K562 (cell line): ENCODE data around the gene KCTD17. TPM values are rescaled to one million over a fixed set of nuclear protein-coding genes. Genes with fewer than 3 reads are reported as not detected.

Source experiments
- ATAC-seq: fragments of 200-7000 bp; cut with Tn5 transposase; 3 replicates; pipeline ENCODE4 v1.9.1; 2020; ENCODE audit warnings: moderate library complexity
- BruUV-seq: library from RNA; stranded (reverse); fragments of 400-500 nt; replicated peaks from 2 replicates; lab custom pipeline; 2021; lab: Mats Ljungman, UMichigan
- CTCF ChIA-PET: fragments of 300-600 bp; formaldehyde crosslinking; extraction: SDS; loops from one replicate; lab custom pipeline; 2021; ENCODE audit warnings: low intra/inter-chr PET ratio; lab: Yijun Ruan, JAX
- POLR2A ChIA-PET: fragments of 300-600, 350-650 bp; sonication (Branson Sonifier 250); formaldehyde crosslinking; extraction: SDS; loops from one replicate; lab custom pipeline; 2021; ENCODE audit warnings: antibody characterized with exemption, inconsistent platforms; lab: Yijun Ruan, JAX
- DNase-seq, 4 experiments: peaks; one replicate each; pipeline versions ENCODE4 v3.0.0 to v3.0.0-alpha.2; 2011 to 2018; ENCODE audit warnings: low spot score in 3 of 4, mixed read lengths in 3 of 4; ENCODE audit errors: extremely low read depth in 1 of 4
- FAIRE-seq: peaks from 2 replicates; lab custom pipeline; 2011; peaks lifted over from hg19 to GRCh38; lab: Jason Lieb, UNC
- H2AFZ ChIP-seq: 2 replicates; pipeline ENCODE4 v1.6.0; 2011; ENCODE audit warnings: low read depth, low read length, control low read depth, inconsistent platforms
- H3K27ac ChIP-seq: fragments of 200-600 bp; 3 replicates; pipeline ENCODE4 v1.8.0; 2011; ENCODE audit warnings: low read depth, mild to moderate bottlenecking, control low read depth, inconsistent platforms, low read length, moderate library complexity, mixed read lengths; ENCODE audit errors: extremely low read depth
- H3K27me3 ChIP-seq, 2 experiments: fragments of 300-600 bp in 1 of 2; 2 replicates in 1 of 2; 3 replicates in 1 of 2; pipeline versions ENCODE4 v1.6.0 to v1.8.0; 2011; ENCODE audit warnings: inconsistent platforms in 2 of 2, low read length in 2 of 2, mild to moderate bottlenecking in 1 of 2, mixed read lengths in 1 of 2, moderate library complexity in 1 of 2; ENCODE audit not compliant: control insufficient read depth in 2 of 2, insufficient read depth in 2 of 2
- H3K36me3 ChIP-seq: fragments of 300-600 bp; 3 replicates; pipeline ENCODE4 v1.8.0; 2011; ENCODE audit warnings: mild to moderate bottlenecking, low read length, inconsistent platforms; ENCODE audit not compliant: control insufficient read depth, insufficient read depth
- H3K4me1 ChIP-seq, 2 experiments: fragments of 200-600 bp in 1 of 2; replicated peaks in 1 of 2; 2 replicates in 1 of 2; 3 replicates in 1 of 2; pipeline versions ENCODE4 v1.5.1 to v1.8.0; 2011; ENCODE audit warnings: inconsistent platforms in 2 of 2, low read length in 2 of 2, mild to moderate bottlenecking in 1 of 2, mixed read lengths in 1 of 2, moderate library complexity in 1 of 2; ENCODE audit not compliant: control insufficient read depth in 2 of 2, insufficient read depth in 2 of 2
- H3K4me2 ChIP-seq: 2 replicates; pipeline ENCODE4 v1.6.1; 2011; ENCODE audit warnings: low read length, control low read depth, inconsistent platforms, mixed read lengths; ENCODE audit not compliant: insufficient read depth
- H3K4me3 ChIP-seq: fragments of 200-600 bp; sonication (generic), shearing (Covaris generic); 2 replicates; pipeline ENCODE4 v1.5.1; 2016; ENCODE audit warnings: control low read depth, inconsistent platforms
- H3K79me2 ChIP-seq: fragments of 200-600 bp; 3 replicates; pipeline ENCODE4 v1.8.0; 2011; ENCODE audit warnings: low read length, inconsistent platforms; ENCODE audit not compliant: control insufficient read depth, insufficient read depth
- H3K9ac ChIP-seq, 2 experiments: 2 replicates each; pipeline versions ENCODE4 v1.6.0 to v1.6.1; 2011; ENCODE audit warnings: low read depth in 2 of 2, low read length in 2 of 2, control low read depth in 1 of 2, inconsistent platforms in 1 of 2, mild to moderate bottlenecking in 1 of 2, mixed read lengths in 1 of 2; ENCODE audit not compliant: insufficient read depth in 1 of 2
- H3K9me1 ChIP-seq: one replicate; pipeline ENCODE4 v1.6.0; 2011; ENCODE audit warnings: inconsistent platforms, mild to moderate bottlenecking, low read length, moderate library complexity; ENCODE audit not compliant: control insufficient read depth, insufficient read depth
- H3K9me3 ChIP-seq: replicated peaks from 2 replicates; pipeline ENCODE4 v1.5.1; 2011; ENCODE audit warnings: low read depth, low read length, inconsistent platforms; ENCODE audit not compliant: control insufficient read depth, insufficient read depth
- H4K20me1 ChIP-seq: replicated peaks from 2 replicates; pipeline ENCODE4 v1.6.1; 2011; ENCODE audit warnings: low read length, inconsistent platforms, mixed read lengths; ENCODE audit not compliant: control insufficient read depth, insufficient read depth
- E2F3 ChIP-seq: fragments of 250-450 bp; sonication (Bioruptor Pico); IDR thresholded peaks from 2 replicates; pipeline ENCODE4 v1.4.0; 2020; ENCODE audit warnings: mild to moderate bottlenecking
- E2F4 ChIP-seq: sonication (generic); formaldehyde crosslinking; IDR thresholded peaks from 2 replicates; pipeline ENCODE4 v1.8.0; 2022; ENCODE audit warnings: mild to moderate bottlenecking, low read depth, missing genetic modification reagents
- EP400 ChIP-seq: fragments of 450-650 bp; IDR thresholded peaks from 2 replicates; pipeline ENCODE4 v1.6.1; 2017; ENCODE audit warnings: antibody characterized with exemption, mild to moderate bottlenecking, moderate library complexity
- FOXO4 ChIP-seq: fragments of 450-650 bp; formaldehyde crosslinking; IDR thresholded peaks from 2 replicates; pipeline ENCODE4 v1.4.0; 2020; ENCODE audit warnings: mild to moderate bottlenecking, moderate library complexity
- HMG20A ChIP-seq: fragments of 450-650 bp; formaldehyde crosslinking; conservative IDR thresholded peaks from 2 replicates; pipeline ENCODE4 v1.4.0; 2020; ENCODE audit warnings: mild to moderate bottlenecking, mixed read lengths
- HOMEZ ChIP-seq: fragments of 250-450 bp; sonication (Bioruptor Pico); IDR thresholded peaks from 2 replicates; pipeline ENCODE4 v1.4.0; 2020; ENCODE audit warnings: mild to moderate bottlenecking, moderate library complexity
- MAZ ChIP-seq, 2 experiments: fragments of 450-650 bp in 1 of 2; sonication (generic) in 1 of 2; formaldehyde crosslinking; IDR thresholded peaks in 1 of 2; conservative IDR thresholded peaks in 1 of 2; 2 replicates each; pipeline versions ENCODE4 v1.4.0 to v1.5.0; 2020; ENCODE audit warnings: mild to moderate bottlenecking in 1 of 2, missing genetic modification reagents in 1 of 2
- NFE2 ChIP-seq: IDR thresholded peaks from 2 replicates; pipeline ENCODE4 v1.6.1; 2014; ENCODE audit warnings: antibody characterized with exemption, low read depth
- POLR2H ChIP-seq: IDR thresholded peaks from 2 replicates; pipeline ENCODE4 v1.6.1; 2016; ENCODE audit warnings: missing genetic modification characterization, low read depth, mild to moderate bottlenecking, control low read depth, missing compliant biosample characterization, moderate library complexity
- STAG1 ChIP-seq: sonication (generic); formaldehyde crosslinking; IDR thresholded peaks from 2 replicates; pipeline ENCODE4 v1.5.0; 2020; ENCODE audit warnings: missing genetic modification reagents, borderline replicate concordance
- TFAP4 ChIP-seq: sonication (generic); formaldehyde crosslinking; IDR thresholded peaks from 2 replicates; pipeline ENCODE4 v1.8.0; 2022; ENCODE audit warnings: missing genetic modification reagents, mild to moderate bottlenecking, moderate library complexity, borderline replicate concordance
- THRA ChIP-seq: fragments of 450-650 bp; IDR thresholded peaks from 2 replicates; pipeline ENCODE4 v1.6.1; 2017; ENCODE audit warnings: mild to moderate bottlenecking, moderate library complexity
- TRIM28 ChIP-seq: fragments of 450-650 bp; IDR thresholded peaks from 2 replicates; pipeline ENCODE4 v1.6.1; 2017
- XRCC5 ChIP-seq: fragments of 200-400 bp; formaldehyde crosslinking; IDR thresholded peaks from 2 replicates; pipeline ENCODE4 v1.6.1; 2017; ENCODE audit warnings: low read depth, mild to moderate bottlenecking, low read length
- ZNF76 ChIP-seq: fragments of 250-450 bp; sonication (Bioruptor Pico); IDR thresholded peaks from 2 replicates; pipeline ENCODE4 v1.4.0; 2020; ENCODE audit warnings: mild to moderate bottlenecking, moderate library complexity, borderline replicate concordance
- WGBS: fragments of 100-300 bp; shearing (Covaris generic); methylation state at CpG from one replicate; pipeline ENCODE4 v1.1.6; 2016; ENCODE audit warnings: low coverage, mixed read lengths; ENCODE audit not compliant: insufficient coverage; ENCODE audit errors: missing lambda C conversion rate; 5-methylcytosine and 5-hydroxymethylcytosine counted together
- in situ Hi-C: fragments of 300-500 bp; cut with MboI; formaldehyde crosslinking; loops from 4 replicates; pipeline ENCODE4 v1.15.0; 2018; ENCODE audit warnings: inconsistent platforms, mixed read lengths
- intact Hi-C: fragments of 100-400 bp; cut with micrococcal nuclease; formaldehyde crosslinking; loops from 2 replicates; pipeline ENCODE4 v1.14.2; 2022
- polyA plus RNA-seq, 8 experiments: library from polyadenylated mRNA; depleted of rRNA in 4 of 8; stranded (reverse) in 5 of 8; unstranded in 3 of 8; fragments of >200 nt; fragmentation: Nextera tagmentation in 2 of 8; fragmentation: Illumina TruSeq in 1 of 8; extraction: Ambion mirVana in 2 of 8; extraction: Trizol in 1 of 8; gene quantifications; 2 replicates each; pipeline versions ENCODE4 v1.2.1 to v1.2.3, GENCODE V29; 2011 to 2014; ENCODE audit warnings: inconsistent platforms in 1 of 8, missing spikeins in 1 of 8
- total RNA-seq, 7 experiments: library from RNA; depleted of rRNA in 6 of 7; stranded (reverse); fragments of >200 nt in 6 of 7; fragmentation: Illumina TruSeq in 2 of 7; extraction: Trizol in 2 of 7; gene quantifications; 2 replicates each; pipeline versions ENCODE4 v1.2.1 to v1.2.3, GENCODE V29; 2011 to 2021; ENCODE audit warnings: low replicate concordance in 1 of 7

KCTD17 gene
- total and polyA plus RNA-seq, 9 of the 15 experiments (the other 6 are each of a cell fraction or from before 2014, with no cell fraction given), result 0.22 to 0.90 (median 0.49) TPM; not detected in 2

- 2% methylated on average over 10 of the region's 28 CpGs for WGBS
- no peaks in the 10 kb centered on the region for H3K9me3 ChIP-seq
- ChIA-PET POLR2A (no interaction called here), CTCF (no interaction called here)
- DNase-seq (no peak), ATAC-seq (no peak), FAIRE-seq (no peak)
- peaks cover 8 to 74% of the 10 kb centered on the region in 2 experiments; a peak in 3 of 5 replicates for H3K27me3 ChIP-seq
- no peaks in the 10 kb centered on the region; the same call in 1 of the 2 replicates for H4K20me1 ChIP-seq
- no peaks in the 10 kb centered on the region for H3K9me1 ChIP-seq
- no peaks in the 10 kb centered on the region for H3K79me2 ChIP-seq
- no peak overlapping the region for H3K4me2 ChIP-seq
- intact Hi-C loops (no loop called here), in situ Hi-C loops (no loop called here)
- no peak overlapping the region for H3K4me3 ChIP-seq
- H3K4me1 ChIP-seq, result no peaks in the 10 kb centered on the region; a peak in 1 of 5 replicates
- no peak overlapping the region for H2AFZ ChIP-seq
- H3K9ac ChIP-seq, result no peak overlapping the region
- H3K27ac ChIP-seq, result no peak overlapping the region
- H3K36me3 ChIP-seq, result no peaks in the 10 kb centered on the region
- BruUV-seq, result no TSS peak
- TF ChIP-seq HMG20A (CRISPR knock-in tag) (no peak), E2F4 (CRISPR knock-in tag) (no peak), STAG1 (CRISPR knock-in tag) (no peak), EP400 (no peak), HOMEZ (CRISPR knock-in tag) (no peak), E2F3 (CRISPR knock-in tag) (no peak), ZNF76 (CRISPR knock-in tag) (no peak), NFE2 (no peak), FOXO4 (CRISPR knock-in tag) (no peak), POLR2H (tag) (no peak), TFAP4 (CRISPR knock-in tag) (no peak), TRIM28 (no peak), XRCC5 (no peak), MAZ (CRISPR knock-in tag; conservative IDR thresholded peaks at IDR 0.05 in 1 of 2, IDR thresholded peaks at IDR 0.05 in 1 of 2) (no peak), THRA (no peak)
Observed at GRCh38 chr22:37060801-37061610, 9.5 kb downstream of the KCTD17 start.
